Measurements from ENCODE around the gene PMEPA1. TPM values are rescaled to one million over a fixed set of nuclear protein-coding genes. Genes with fewer than 3 reads are reported as not detected.
A peak's percentile ranks its signal among the peaks of the same experiment; 100 is the strongest.

Gene PMEPA1
- polyA plus RNA-seq, 1 donor, result 18.9 TPM

- no peak for DNase-seq
- whole genome bisulfite sequencing (ENCODE audit: insufficient coverage, low lambda C conversion rate), result no CpG with 5 or more reads among the region's 5 CpGs
- Histone ChIP-seq H3K4me1 (ENCODE audit: control insufficient read depth, insufficient read depth, low read length) (peaks cover 47% of the 10 kb centered on the region), H3K4me3 (ENCODE audit: low read length) (no peak overlapping the region), H3K9me3 (ENCODE audit: control insufficient read depth, low read depth, low read length) (no peaks in the 10 kb centered on the region), H3K27me3 (ENCODE audit: control insufficient read depth, insufficient read depth, low read length) (no peaks in the 10 kb centered on the region), H3K27ac (ENCODE audit: low read length) (no peak overlapping the region), H3K36me3 (ENCODE audit: control insufficient read depth, insufficient read depth, low read length) (peaks cover 7% of the 10 kb centered on the region)
Measured at GRCh38 chr20:57695940-57696339, 13.9 kb downstream of the PMEPA1 start.

GRCh38 chr20:57695012-57695411 lies 14.8 kb downstream of the PMEPA1 start:
- WGBS (ENCODE audit: insufficient coverage, low lambda C conversion rate), result no CpG with 5 or more reads among the region's 11 CpGs
- Histone ChIP-seq H3K4me3 (ENCODE audit: low read length) (no peak overlapping the region), H3K27ac (ENCODE audit: low read length) (no peak overlapping the region), H3K9me3 (ENCODE audit: control insufficient read depth, low read depth, low read length) (no peaks in the 10 kb centered on the region), H3K4me1 (ENCODE audit: control insufficient read depth, insufficient read depth, low read length) (peaks cover 47% of the 10 kb centered on the region), H3K36me3 (ENCODE audit: control insufficient read depth, insufficient read depth, low read length) (peaks cover 7% of the 10 kb centered on the region), H3K27me3 (ENCODE audit: control insufficient read depth, insufficient read depth, low read length) (no peaks in the 10 kb centered on the region)
- DNase-seq, result no peak

- WGBS (ENCODE audit: insufficient coverage, low lambda C conversion rate), result no CpG with 5 or more reads among the region's 4 CpGs
- peaks cover 47% of the 10 kb centered on the region for H3K4me1 ChIP-seq (ENCODE audit: control insufficient read depth, insufficient read depth, low read length)
- H3K9me3 ChIP-seq (ENCODE audit: control insufficient read depth, low read depth, low read length), result no peaks in the 10 kb centered on the region
- H3K27ac ChIP-seq (ENCODE audit: low read length), result no peak overlapping the region
- no peak overlapping the region for H3K4me3 ChIP-seq (ENCODE audit: low read length)
- H3K36me3 ChIP-seq (ENCODE audit: control insufficient read depth, insufficient read depth, low read length), result peaks cover 5% of the 10 kb centered on the region
- no peaks in the 10 kb centered on the region for H3K27me3 ChIP-seq (ENCODE audit: control insufficient read depth, insufficient read depth, low read length)
- no peak for DNase-seq
Measured at GRCh38 chr20:57694481-57694880, 15.3 kb downstream of the PMEPA1 start.

GRCh38 chr20:57693670-57694329 lies 16.0 kb downstream of the PMEPA1 start:
- H3K36me3 ChIP-seq (ENCODE audit: control insufficient read depth, insufficient read depth, low read length), result peaks cover 3% of the 10 kb centered on the region
- 80% methylated on average over 1 of the region's 7 CpGs for WGBS (ENCODE audit: insufficient coverage, low lambda C conversion rate)
- H3K4me1 ChIP-seq (ENCODE audit: control insufficient read depth, insufficient read depth, low read length), result peaks cover 43% of the 10 kb centered on the region
- no peaks in the 10 kb centered on the region for H3K9me3 ChIP-seq (ENCODE audit: control insufficient read depth, low read depth, low read length)
- H3K27ac ChIP-seq (ENCODE audit: low read length), result peak overlapping the region; percentile 14
- H3K4me3 ChIP-seq (ENCODE audit: low read length), result no peak overlapping the region
- no peaks in the 10 kb centered on the region for H3K27me3 ChIP-seq (ENCODE audit: control insufficient read depth, insufficient read depth, low read length)
- DNase-seq, result no peak

GRCh38 chr20:57693002-57693582 lies 16.7 kb downstream of the PMEPA1 start:
- Histone ChIP-seq H3K27me3 (ENCODE audit: control insufficient read depth, insufficient read depth, low read length) (no peaks in the 10 kb centered on the region), H3K36me3 (ENCODE audit: control insufficient read depth, insufficient read depth, low read length) (peaks cover 3% of the 10 kb centered on the region), H3K4me3 (ENCODE audit: low read length) (no peak overlapping the region), H3K27ac (ENCODE audit: low read length) (peak overlapping the region; percentile 14), H3K9me3 (ENCODE audit: control insufficient read depth, low read depth, low read length) (no peaks in the 10 kb centered on the region), H3K4me1 (ENCODE audit: control insufficient read depth, insufficient read depth, low read length) (peaks cover 38% of the 10 kb centered on the region)
- peak; percentile 80 to 88 for DNase-seq
- WGBS (ENCODE audit: insufficient coverage, low lambda C conversion rate), result no CpG with 5 or more reads among the region's 20 CpGs

- no CpG with 5 or more reads among the region's 10 CpGs for WGBS (ENCODE audit: insufficient coverage, low lambda C conversion rate)
- no peaks in the 10 kb centered on the region for H3K27me3 ChIP-seq (ENCODE audit: control insufficient read depth, insufficient read depth, low read length)
- DNase-seq, result no peak
- no peak overlapping the region for H3K4me3 ChIP-seq (ENCODE audit: low read length)
- H3K9me3 ChIP-seq (ENCODE audit: control insufficient read depth, low read depth, low read length), result no peaks in the 10 kb centered on the region
- H3K27ac ChIP-seq (ENCODE audit: low read length), result peak overlapping the region; percentile 14
- peaks cover 32% of the 10 kb centered on the region for H3K4me1 ChIP-seq (ENCODE audit: control insufficient read depth, insufficient read depth, low read length)
- peaks cover 3% of the 10 kb centered on the region for H3K36me3 ChIP-seq (ENCODE audit: control insufficient read depth, insufficient read depth, low read length)
Measured at GRCh38 chr20:57692393-57692792, 17.4 kb downstream of the PMEPA1 start.

- peaks cover 3% of the 10 kb centered on the region for H3K36me3 ChIP-seq (ENCODE audit: control insufficient read depth, insufficient read depth, low read length)
- WGBS (ENCODE audit: insufficient coverage, low lambda C conversion rate), result no CpG with 5 or more reads among the region's 12 CpGs
- H3K4me1 ChIP-seq (ENCODE audit: control insufficient read depth, insufficient read depth, low read length), result peaks cover 26% of the 10 kb centered on the region
- peaks cover under 1% of the 10 kb centered on the region for H3K27me3 ChIP-seq (ENCODE audit: control insufficient read depth, insufficient read depth, low read length)
- H3K27ac ChIP-seq (ENCODE audit: low read length), result no peak overlapping the region
- H3K4me3 ChIP-seq (ENCODE audit: low read length), result no peak overlapping the region
- DNase-seq, result no peak
- H3K9me3 ChIP-seq (ENCODE audit: control insufficient read depth, low read depth, low read length), result no peaks in the 10 kb centered on the region
Measured at GRCh38 chr20:57691699-57692098, 18.1 kb downstream of the PMEPA1 start.

GRCh38 chr20:57690525-57690924 lies 19.3 kb downstream of the PMEPA1 start:
- DNase-seq, result no peak
- Histone ChIP-seq H3K36me3 (ENCODE audit: control insufficient read depth, insufficient read depth, low read length) (peaks cover 4% of the 10 kb centered on the region), H3K4me1 (ENCODE audit: control insufficient read depth, insufficient read depth, low read length) (peaks cover 28% of the 10 kb centered on the region), H3K27ac (ENCODE audit: low read length) (no peak overlapping the region), H3K4me3 (ENCODE audit: low read length) (no peak overlapping the region), H3K9me3 (ENCODE audit: control insufficient read depth, low read depth, low read length) (no peaks in the 10 kb centered on the region), H3K27me3 (ENCODE audit: control insufficient read depth, insufficient read depth, low read length) (peaks cover 13% of the 10 kb centered on the region)
- no CpG with 5 or more reads among the region's 15 CpGs for WGBS (ENCODE audit: insufficient coverage, low lambda C conversion rate)

- no peak overlapping the region for H3K27ac ChIP-seq (ENCODE audit: low read length)
- H3K4me1 ChIP-seq (ENCODE audit: control insufficient read depth, insufficient read depth, low read length), result peaks cover 28% of the 10 kb centered on the region
- DNase-seq, result no peak
- H3K27me3 ChIP-seq (ENCODE audit: control insufficient read depth, insufficient read depth, low read length), result peaks cover 19% of the 10 kb centered on the region
- WGBS (ENCODE audit: insufficient coverage, low lambda C conversion rate), result 100% methylated on average over 3 of the region's 23 CpGs
- no peak overlapping the region for H3K4me3 ChIP-seq (ENCODE audit: low read length)
- peaks cover 4% of the 10 kb centered on the region for H3K36me3 ChIP-seq (ENCODE audit: control insufficient read depth, insufficient read depth, low read length)
- H3K9me3 ChIP-seq (ENCODE audit: control insufficient read depth, low read depth, low read length), result no peaks in the 10 kb centered on the region
Measured at GRCh38 chr20:57689745-57690481, 19.9 kb downstream of the PMEPA1 start.

GRCh38 chr20:57688864-57689263 lies 21.0 kb downstream of the PMEPA1 start:
- H3K27me3 ChIP-seq (ENCODE audit: control insufficient read depth, insufficient read depth, low read length), result peaks cover 26% of the 10 kb centered on the region
- DNase-seq, result no peak
- no peak overlapping the region for H3K27ac ChIP-seq (ENCODE audit: low read length)
- H3K9me3 ChIP-seq (ENCODE audit: control insufficient read depth, low read depth, low read length), result no peaks in the 10 kb centered on the region
- no peak overlapping the region for H3K4me3 ChIP-seq (ENCODE audit: low read length)
- H3K4me1 ChIP-seq (ENCODE audit: control insufficient read depth, insufficient read depth, low read length), result peaks cover 19% of the 10 kb centered on the region
- H3K36me3 ChIP-seq (ENCODE audit: control insufficient read depth, insufficient read depth, low read length), result peaks cover 4% of the 10 kb centered on the region
- WGBS (ENCODE audit: insufficient coverage, low lambda C conversion rate), result no CpG with 5 or more reads among the region's 16 CpGs

Measured in large intestine (tissue), 3 donors.